ENCODE measurements around the gene GPR68. TPM values are rescaled to one million over a fixed set of nuclear protein-coding genes. Genes with fewer than 3 reads are reported as not detected.

GPR68 gene
- polyA plus RNA-seq, 2 of the 4 experiments (the other 2 are of a cell fraction), result 0.09 TPM

DNA sequence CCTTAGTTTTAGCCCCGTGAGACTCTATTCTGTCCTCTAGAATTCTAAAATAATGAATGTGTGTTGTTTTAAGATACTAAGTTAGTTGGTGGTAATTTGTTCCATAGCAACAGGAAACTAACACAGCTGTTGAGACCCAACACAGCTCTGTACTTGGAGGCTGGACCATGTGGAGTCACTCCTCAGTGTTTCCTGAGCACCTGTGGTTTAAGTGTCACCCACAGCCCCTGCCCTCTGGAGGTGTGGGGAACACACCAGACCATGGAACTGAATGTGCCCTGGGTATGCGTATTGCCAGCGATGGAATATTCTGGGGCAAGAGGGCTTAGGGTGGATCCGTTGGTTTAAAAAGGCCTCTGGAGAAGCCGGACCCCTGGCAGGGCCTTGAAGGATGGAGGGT lies 16.6 kb upstream of the GPR68 start:
- no peak for ATAC-seq
- CTCF ChIA-PET, result interaction anchor here (0.9 to 1.0 kb wide), 3 partner anchors 19 to 26 kb away, joined by 3 to 4 read pairs (median 4); no protein-coding TSS in a partner anchor
- Histone ChIP-seq H3K9me3 (no peaks in the 10 kb centered on the region), H3K4me3 (no peak overlapping the region), H3K27ac (no peak overlapping the region), H3K4me1 (no peaks in the 10 kb centered on the region), H3K4me2 (no peak overlapping the region)
- POLR2A ChIA-PET, result no interaction called here
- no peak for DNase-seq (ENCODE audit: low read depth in 1 of 2, low spot score in 1 of 2)
- FAIRE-seq, result no peak
- WGBS (ENCODE audit: missing lambda C conversion rate), result 91% methylated on average over 5 of the region's 5 CpGs
- no peak for TF ChIP-seq KDM5A (IDR thresholded peaks at IDR 0.05)
- TF ChIP-seq ZC3H11A (IDR thresholded peaks at IDR 0.05), result no peak
- no peak for TF ChIP-seq JUN (IDR thresholded peaks at IDR 0.05)
- TF ChIP-seq, protein P1, sequence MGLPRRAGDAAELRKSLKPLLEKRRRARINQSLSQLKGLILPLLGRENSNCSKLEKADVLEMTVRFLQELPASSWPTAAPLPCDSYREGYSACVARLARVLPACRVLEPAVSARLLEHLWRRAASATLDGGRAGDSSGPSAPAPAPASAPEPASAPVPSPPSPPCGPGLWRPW (IDR thresholded peaks at IDR 0.05), result no peak
- TF ChIP-seq RAD21 (conservative IDR thresholded peaks at IDR 0.05 in 1 of 2, IDR thresholded peaks at IDR 0.05 in 1 of 2), result no peak
- TF ChIP-seq HOXB13 (CRISPR knock-in tag; IDR thresholded peaks at IDR 0.05; ENCODE audit: low read depth), result no peak
- TF ChIP-seq BHLHE40 (IDR thresholded peaks at IDR 0.05; ENCODE audit: low read depth, low read length), result no peak
- TF ChIP-seq SMC3 (IDR thresholded peaks at IDR 0.05), result no peak
- no peak for TF ChIP-seq HDAC2 (IDR thresholded peaks at IDR 0.05)
- no peak for TF ChIP-seq EHF (CRISPR knock-in tag; IDR thresholded peaks at IDR 0.05)
- TF ChIP-seq NFE2L2 (conservative IDR thresholded peaks at IDR 0.05; ENCODE audit: low read length), result no peak

DNA sequence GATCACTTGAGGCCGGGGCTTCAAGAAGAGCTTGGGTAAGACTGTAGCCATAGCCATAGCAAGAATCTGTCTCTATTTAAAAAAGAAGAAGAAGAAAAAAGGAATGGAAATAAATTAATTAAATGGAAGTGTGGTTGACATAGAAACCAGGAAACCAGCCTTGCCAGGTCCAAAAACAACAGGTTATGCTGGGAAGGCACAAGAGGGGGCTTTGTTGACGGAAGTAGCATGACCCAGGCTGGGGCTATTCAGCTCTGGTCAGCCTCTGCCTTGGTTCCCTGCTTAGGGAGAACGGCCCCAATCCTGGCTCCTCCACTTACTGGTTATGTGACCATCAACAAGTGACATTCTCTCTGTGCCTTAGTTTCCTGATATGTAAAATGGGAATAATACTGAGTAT lies 14.4 kb upstream of the GPR68 start:
- no peak for ATAC-seq
- POLR2A ChIA-PET, result no interaction called here
- FAIRE-seq, result no peak
- Histone ChIP-seq H3K4me2 (no peak overlapping the region), H3K27ac (no peak overlapping the region), H3K4me3 (no peak overlapping the region), H3K9me3 (no peaks in the 10 kb centered on the region), H3K4me1 (0 out of 3 replicates have a peak, but pooled peaks cover under 1% of the 10 kb centered on the region)
- CTCF ChIA-PET, result interaction anchor here (1.4 kb wide), 1 partner anchor 11 kb away, joined by 4 read pairs; no protein-coding TSS in a partner anchor
- TF ChIP-seq MAFK (IDR thresholded peaks at IDR 0.05; ENCODE audit: partially characterized antibody), result no peak
- no peak for TF ChIP-seq HEYL (CRISPR knock-in tag; IDR thresholded peaks at IDR 0.05)
- no peak for TF ChIP-seq KDM5A (IDR thresholded peaks at IDR 0.05)
- no peak for TF ChIP-seq JUNB (IDR thresholded peaks at IDR 0.05)
- no peak for TF ChIP-seq SMC3 (IDR thresholded peaks at IDR 0.05)
- TF ChIP-seq CBX8 (IDR thresholded peaks at IDR 0.05), result no peak
- TF ChIP-seq, protein P2, sequence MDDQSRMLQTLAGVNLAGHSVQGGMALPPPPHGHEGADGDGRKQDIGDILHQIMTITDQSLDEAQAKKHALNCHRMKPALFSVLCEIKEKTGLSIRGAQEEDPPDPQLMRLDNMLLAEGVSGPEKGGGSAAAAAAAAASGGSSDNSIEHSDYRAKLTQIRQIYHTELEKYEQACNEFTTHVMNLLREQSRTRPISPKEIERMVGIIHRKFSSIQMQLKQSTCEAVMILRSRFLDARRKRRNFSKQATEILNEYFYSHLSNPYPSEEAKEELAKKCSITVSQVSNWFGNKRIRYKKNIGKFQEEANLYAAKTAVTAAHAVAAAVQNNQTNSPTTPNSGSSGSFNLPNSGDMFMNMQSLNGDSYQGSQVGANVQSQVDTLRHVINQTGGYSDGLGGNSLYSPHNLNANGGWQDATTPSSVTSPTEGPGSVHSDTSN (IDR thresholded peaks at IDR 0.05), result no peak
- TF ChIP-seq, protein P3, sequence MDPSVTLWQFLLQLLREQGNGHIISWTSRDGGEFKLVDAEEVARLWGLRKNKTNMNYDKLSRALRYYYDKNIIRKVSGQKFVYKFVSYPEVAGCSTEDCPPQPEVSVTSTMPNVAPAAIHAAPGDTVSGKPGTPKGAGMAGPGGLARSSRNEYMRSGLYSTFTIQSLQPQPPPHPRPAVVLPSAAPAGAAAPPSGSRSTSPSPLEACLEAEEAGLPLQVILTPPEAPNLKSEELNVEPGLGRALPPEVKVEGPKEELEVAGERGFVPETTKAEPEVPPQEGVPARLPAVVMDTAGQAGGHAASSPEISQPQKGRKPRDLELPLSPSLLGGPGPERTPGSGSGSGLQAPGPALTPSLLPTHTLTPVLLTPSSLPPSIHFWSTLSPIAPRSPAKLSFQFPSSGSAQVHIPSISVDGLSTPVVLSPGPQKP (IDR thresholded peaks at IDR 0.05; ENCODE audit: low read depth, low read length), result no peak
- TF ChIP-seq MAZ (IDR thresholded peaks at IDR 0.05; ENCODE audit: borderline replicate concordance, low read depth, low read length), result no peak
- TF ChIP-seq, protein P4, sequence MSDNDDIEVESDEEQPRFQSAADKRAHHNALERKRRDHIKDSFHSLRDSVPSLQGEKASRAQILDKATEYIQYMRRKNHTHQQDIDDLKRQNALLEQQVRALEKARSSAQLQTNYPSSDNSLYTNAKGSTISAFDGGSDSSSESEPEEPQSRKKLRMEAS (IDR thresholded peaks at IDR 0.05), result no peak
- no peak for TF ChIP-seq BHLHE40 (IDR thresholded peaks at IDR 0.05; ENCODE audit: low read depth, low read length)
- no peak for TF ChIP-seq NFE2L2 (conservative IDR thresholded peaks at IDR 0.05; ENCODE audit: low read length)
- no peak for TF ChIP-seq POLR2AphosphoS2 (conservative IDR thresholded peaks at IDR 0.05; ENCODE audit: low read length)
- TF ChIP-seq, protein P5, sequence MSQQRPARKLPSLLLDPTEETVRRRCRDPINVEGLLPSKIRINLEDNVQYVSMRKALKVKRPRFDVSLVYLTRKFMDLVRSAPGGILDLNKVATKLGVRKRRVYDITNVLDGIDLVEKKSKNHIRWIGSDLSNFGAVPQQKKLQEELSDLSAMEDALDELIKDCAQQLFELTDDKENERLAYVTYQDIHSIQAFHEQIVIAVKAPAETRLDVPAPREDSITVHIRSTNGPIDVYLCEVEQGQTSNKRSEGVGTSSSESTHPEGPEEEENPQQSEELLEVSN (IDR thresholded peaks at IDR 0.05; ENCODE audit: borderline replicate concordance, low read depth), result no peak
- TF ChIP-seq, protein P6, sequence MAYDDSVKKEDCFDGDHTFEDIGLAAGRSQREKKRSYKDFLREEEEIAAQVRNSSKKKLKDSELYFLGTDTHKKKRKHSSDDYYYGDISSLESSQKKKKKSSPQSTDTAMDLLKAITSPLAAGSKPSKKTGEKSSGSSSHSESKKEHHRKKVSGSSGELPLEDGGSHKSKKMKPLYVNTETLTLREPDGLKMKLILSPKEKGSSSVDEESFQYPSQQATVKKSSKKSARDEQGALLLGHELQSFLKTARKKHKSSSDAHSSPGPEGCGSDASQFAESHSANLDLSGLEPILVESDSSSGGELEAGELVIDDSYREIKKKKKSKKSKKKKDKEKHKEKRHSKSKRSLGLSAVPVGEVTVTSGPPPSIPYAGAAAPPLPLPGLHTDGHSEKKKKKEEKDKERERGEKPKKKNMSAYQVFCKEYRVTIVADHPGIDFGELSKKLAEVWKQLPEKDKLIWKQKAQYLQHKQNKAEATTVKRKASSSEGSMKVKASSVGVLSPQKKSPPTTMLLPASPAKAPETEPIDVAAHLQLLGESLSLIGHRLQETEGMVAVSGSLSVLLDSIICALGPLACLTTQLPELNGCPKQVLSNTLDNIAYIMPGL (CRISPR knock-in tag; IDR thresholded peaks at IDR 0.05; ENCODE audit: borderline replicate concordance), result no peak
- TF ChIP-seq RARB (CRISPR knock-in tag; IDR thresholded peaks at IDR 0.05), result no peak
- no peak for DNase-seq (ENCODE audit: low read depth in 1 of 2, low spot score in 1 of 2)
- WGBS (ENCODE audit: missing lambda C conversion rate), result 91% methylated on average over 3 of the region's 3 CpGs
